LNCAP (cell line): ENCODE measurements around the gene PTPRR.

Source experiments
- CTCF ChIP-seq: fragments of 450-650 bp; IDR thresholded peaks from 2 replicates; pipeline ENCODE4 v1.5.1; 2017; ENCODE audit warnings: mild to moderate bottlenecking

Gene PTPRR

DNA sequence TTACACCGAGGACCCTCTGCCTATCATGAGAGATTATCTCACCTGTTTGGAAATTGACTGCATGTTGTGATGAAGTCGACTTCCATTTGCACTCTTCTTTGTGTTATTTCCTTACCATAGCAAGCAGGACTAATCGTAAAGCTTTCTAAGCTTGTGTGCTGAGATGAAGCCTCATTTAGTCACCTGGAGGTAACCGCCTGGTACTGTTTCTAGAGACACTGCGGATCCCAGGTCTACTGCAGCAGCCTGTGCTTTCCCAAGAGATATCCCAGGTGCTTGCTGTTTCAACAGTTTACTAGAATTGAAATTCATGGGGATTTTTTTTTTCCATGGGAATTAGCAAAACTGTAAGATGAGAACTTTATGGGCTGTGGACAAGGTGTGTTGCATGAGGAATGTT, 131.8 kb downstream of the PTPRR start:
- TF ChIP-seq CTCF: no peak

GRCh38 chr12:70787612-70788011, 132.9 kb downstream of the PTPRR start:
- no peak for TF ChIP-seq CTCF

- TF ChIP-seq CTCF: no peak
These were observed 134.6 kb downstream of the PTPRR start for GRCh38 chr12:70785896-70786295.

DNA sequence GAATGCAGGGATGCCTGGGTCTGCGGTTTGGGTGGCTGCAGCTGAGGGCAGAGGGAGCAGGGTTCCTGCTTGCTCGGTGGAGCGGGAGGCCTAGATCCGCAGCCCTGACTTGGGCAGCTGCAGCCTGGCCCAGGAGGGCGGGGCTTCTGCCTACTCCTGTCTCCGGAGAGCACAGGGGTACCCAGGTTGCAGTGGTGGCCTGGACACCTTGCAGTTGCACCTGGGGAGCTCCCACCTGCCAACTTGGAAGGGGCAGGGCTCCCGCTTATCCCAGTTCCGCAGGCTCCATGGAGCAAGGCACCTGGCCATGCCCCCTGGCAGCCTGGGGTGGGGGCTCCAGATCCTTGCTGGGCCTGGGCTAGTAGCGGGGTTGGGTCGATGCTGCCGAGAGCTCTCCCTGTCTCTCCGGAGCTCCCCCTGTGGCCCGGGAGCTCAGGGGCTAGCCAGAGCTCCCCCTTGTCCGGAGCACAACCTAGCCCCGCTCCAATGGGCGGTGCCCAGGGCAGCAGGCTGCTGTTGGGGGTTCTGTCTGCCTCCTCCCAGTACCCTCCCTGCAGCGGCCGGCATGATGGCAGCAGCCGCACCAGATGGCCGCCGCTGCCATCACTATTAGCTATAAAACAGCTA, 136.4 kb downstream of the PTPRR start:
- TF ChIP-seq CTCF: no peak

DNA sequence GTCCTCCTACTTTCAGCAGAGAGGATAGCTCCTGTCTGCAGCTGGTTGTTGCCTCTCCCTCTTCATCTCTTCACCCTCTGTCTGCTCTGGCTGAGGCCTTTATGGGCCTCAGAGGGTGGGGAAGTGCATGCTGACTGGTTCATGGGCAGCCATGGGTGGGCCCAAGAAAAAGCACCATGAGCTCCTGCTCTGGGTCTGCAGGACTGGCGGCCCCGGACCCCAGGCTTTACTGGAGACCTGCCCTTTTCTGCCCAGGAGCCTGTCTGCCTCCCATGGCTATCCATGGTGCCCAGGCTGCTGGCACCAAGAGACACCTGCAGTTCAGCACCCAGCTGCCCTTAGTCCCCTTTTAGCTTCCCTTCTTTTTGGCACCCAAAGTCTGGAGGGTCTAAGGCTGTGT, 137.1 kb downstream of the PTPRR start:
- no peak for TF ChIP-seq CTCF

- no peak for TF ChIP-seq CTCF
These were observed 141.3 kb downstream of the PTPRR start for GRCh38 chr12:70779250-70779649.

DNA sequence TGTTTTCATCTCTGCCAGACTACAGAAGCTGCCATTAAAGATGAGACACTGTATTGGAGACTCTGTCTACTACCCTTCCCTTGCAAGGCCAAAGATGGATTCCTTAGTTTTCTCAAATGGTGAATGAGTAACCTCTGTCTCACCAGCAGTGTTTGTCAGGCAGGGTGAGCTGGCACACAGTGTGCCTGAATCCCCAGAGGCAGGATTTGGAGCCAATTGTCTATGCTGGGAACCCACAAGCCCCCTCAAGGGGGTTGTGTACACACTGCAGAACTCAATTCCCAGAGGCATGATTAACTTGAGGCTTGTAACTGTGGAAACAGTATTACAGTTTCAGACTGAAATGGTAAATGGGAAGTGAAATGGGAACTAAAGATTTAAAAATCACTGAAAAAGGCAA, 146.5 kb downstream of the PTPRR start:
- TF ChIP-seq CTCF: no peak

GRCh38 chr12:70772836-70773235, 147.7 kb downstream of the PTPRR start:
- TF ChIP-seq CTCF: no peak
